ENCODE results near the gene SLC12A8.

DNA sequence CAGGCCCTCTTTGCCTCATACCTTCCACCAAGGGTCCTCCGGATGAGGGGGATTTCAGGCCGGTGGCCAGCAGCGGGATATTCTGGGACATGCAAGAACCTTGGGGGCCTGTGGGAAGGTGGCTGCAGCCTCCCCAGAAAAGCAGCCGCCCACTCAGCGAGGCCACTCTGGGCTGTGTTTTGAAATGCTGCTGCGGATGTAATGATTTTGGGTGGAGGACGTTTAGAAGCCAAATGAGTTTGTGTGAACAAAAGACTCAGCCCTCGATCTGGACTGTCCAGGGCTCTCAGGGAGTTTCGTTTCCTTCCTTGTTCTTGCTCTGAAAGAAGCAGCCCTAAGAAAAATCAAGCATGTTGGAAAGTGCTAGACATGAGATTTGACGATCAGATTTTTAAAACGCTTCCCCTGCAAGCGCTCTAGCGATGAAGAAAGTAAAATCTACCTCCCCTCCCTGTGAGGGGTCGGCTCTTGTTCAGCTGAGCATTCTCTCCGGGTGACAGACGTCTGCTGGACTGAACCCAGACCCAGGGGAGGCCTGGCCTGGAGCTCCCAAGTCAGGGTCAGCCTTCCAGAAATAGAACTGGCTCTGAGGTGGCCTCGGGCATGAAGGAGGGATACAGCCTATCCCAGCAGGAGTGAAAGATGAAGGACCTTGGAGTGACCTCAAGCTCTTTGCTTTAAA is 169.7 kb downstream of the SLC12A8 start:
- TF ChIP-seq POLR2AphosphoS5 (IDR thresholded peaks at IDR 0.05; ENCODE audit: low read length) (no peak), ZNF274 (IDR thresholded peaks at IDR 0.05; ENCODE audit: insufficient read depth, insufficient read length) (no peak), GABPA (IDR thresholded peaks at IDR 0.05; ENCODE audit: low read depth) (no peak), RFX5 (IDR thresholded peaks at IDR 0.05; ENCODE audit: low read depth, low read length) (no peak), SUZ12 (IDR thresholded peaks at IDR 0.05; ENCODE audit: unreplicated experiment) (no peak), ZNF384 (IDR thresholded peaks at IDR 0.05; ENCODE audit: borderline replicate concordance, low read depth, low read length) (no peak), NRF1 (conservative IDR thresholded peaks at IDR 0.05; ENCODE audit: low read depth, low read length) (no peak), NR2C1 (IDR thresholded peaks at IDR 0.05) (no peak), TCF12 (IDR thresholded peaks at IDR 0.05; ENCODE audit: low read depth, low read length) (no peak), ZNF24 (IDR thresholded peaks at IDR 0.05) (no peak)
- TF ChIP-seq, protein P1, sequence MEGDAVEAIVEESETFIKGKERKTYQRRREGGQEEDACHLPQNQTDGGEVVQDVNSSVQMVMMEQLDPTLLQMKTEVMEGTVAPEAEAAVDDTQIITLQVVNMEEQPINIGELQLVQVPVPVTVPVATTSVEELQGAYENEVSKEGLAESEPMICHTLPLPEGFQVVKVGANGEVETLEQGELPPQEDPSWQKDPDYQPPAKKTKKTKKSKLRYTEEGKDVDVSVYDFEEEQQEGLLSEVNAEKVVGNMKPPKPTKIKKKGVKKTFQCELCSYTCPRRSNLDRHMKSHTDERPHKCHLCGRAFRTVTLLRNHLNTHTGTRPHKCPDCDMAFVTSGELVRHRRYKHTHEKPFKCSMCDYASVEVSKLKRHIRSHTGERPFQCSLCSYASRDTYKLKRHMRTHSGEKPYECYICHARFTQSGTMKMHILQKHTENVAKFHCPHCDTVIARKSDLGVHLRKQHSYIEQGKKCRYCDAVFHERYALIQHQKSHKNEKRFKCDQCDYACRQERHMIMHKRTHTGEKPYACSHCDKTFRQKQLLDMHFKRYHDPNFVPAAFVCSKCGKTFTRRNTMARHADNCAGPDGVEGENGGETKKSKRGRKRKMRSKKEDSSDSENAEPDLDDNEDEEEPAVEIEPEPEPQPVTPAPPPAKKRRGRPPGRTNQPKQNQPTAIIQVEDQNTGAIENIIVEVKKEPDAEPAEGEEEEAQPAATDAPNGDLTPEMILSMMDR (IDR thresholded peaks at IDR 0.05 in 2 of 3, conservative IDR thresholded peaks at IDR 0.05 in 1 of 3; ENCODE audit: control insufficient read depth in 2 of 3, extremely low read depth in 1 of 3, insufficient read depth in 1 of 3, low read depth in 3 of 3, low read length in 3 of 3), result no peak
- TF ChIP-seq, protein P2, sequence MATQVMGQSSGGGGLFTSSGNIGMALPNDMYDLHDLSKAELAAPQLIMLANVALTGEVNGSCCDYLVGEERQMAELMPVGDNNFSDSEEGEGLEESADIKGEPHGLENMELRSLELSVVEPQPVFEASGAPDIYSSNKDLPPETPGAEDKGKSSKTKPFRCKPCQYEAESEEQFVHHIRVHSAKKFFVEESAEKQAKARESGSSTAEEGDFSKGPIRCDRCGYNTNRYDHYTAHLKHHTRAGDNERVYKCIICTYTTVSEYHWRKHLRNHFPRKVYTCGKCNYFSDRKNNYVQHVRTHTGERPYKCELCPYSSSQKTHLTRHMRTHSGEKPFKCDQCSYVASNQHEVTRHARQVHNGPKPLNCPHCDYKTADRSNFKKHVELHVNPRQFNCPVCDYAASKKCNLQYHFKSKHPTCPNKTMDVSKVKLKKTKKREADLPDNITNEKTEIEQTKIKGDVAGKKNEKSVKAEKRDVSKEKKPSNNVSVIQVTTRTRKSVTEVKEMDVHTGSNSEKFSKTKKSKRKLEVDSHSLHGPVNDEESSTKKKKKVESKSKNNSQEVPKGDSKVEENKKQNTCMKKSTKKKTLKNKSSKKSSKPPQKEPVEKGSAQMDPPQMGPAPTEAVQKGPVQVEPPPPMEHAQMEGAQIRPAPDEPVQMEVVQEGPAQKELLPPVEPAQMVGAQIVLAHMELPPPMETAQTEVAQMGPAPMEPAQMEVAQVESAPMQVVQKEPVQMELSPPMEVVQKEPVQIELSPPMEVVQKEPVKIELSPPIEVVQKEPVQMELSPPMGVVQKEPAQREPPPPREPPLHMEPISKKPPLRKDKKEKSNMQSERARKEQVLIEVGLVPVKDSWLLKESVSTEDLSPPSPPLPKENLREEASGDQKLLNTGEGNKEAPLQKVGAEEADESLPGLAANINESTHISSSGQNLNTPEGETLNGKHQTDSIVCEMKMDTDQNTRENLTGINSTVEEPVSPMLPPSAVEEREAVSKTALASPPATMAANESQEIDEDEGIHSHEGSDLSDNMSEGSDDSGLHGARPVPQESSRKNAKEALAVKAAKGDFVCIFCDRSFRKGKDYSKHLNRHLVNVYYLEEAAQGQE (IDR thresholded peaks at IDR 0.05; ENCODE audit: low read depth, low read length), result no peak
